GM21528 (cell line): Measurements from ENCODE around the gene RPS6KL1.
"Not testable (repeated sequence)": the region's sequence is repeated elsewhere in the genome, so short reads cannot be mapped to it uniquely, and the experiment has no call there.

Experiments
- ATAC-seq: cut with Tn5 transposase; IDR thresholded peaks from one replicate; pipeline ENCODE4 v1.9.1; 2021; ENCODE audit warnings: mild to moderate bottlenecking, moderate library complexity; ENCODE audit not compliant: unreplicated experiment, low FRiP score

RPS6KL1 gene

GRCh38 chr14:74938531-74939495 is 15.8 kb upstream of the RPS6KL1 start:
- ATAC-seq: no peak

DNA sequence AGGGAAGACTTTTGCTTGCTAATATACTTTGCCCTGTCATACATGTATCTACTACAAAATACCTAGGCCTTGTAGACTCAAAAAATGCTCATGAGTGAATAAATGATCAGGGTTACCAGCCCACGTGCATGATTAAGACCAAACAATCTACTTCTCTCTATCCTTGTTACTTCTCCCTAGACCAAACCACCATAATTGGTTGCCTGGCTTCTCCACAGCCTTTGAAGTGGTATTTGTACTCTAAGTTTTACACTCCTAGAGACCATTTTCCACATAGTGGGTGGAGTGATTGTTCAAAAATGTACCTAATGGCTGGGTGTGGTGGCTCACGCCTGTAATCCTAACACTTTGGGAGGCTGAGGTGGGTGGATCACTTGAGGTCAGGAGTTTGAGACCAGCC is 14.1 kb upstream of the RPS6KL1 start:
- ATAC-seq: no peak

- ATAC-seq: no peak
Measured at GRCh38 chr14:74936731-74937130, 13.7 kb upstream of the RPS6KL1 start.

- no peak for ATAC-seq
Measured at GRCh38 chr14:74936151-74936550, 13.1 kb upstream of the RPS6KL1 start.

- no peak for ATAC-seq
Measured at GRCh38 chr14:74935360-74935680, 12.3 kb upstream of the RPS6KL1 start.

DNA sequence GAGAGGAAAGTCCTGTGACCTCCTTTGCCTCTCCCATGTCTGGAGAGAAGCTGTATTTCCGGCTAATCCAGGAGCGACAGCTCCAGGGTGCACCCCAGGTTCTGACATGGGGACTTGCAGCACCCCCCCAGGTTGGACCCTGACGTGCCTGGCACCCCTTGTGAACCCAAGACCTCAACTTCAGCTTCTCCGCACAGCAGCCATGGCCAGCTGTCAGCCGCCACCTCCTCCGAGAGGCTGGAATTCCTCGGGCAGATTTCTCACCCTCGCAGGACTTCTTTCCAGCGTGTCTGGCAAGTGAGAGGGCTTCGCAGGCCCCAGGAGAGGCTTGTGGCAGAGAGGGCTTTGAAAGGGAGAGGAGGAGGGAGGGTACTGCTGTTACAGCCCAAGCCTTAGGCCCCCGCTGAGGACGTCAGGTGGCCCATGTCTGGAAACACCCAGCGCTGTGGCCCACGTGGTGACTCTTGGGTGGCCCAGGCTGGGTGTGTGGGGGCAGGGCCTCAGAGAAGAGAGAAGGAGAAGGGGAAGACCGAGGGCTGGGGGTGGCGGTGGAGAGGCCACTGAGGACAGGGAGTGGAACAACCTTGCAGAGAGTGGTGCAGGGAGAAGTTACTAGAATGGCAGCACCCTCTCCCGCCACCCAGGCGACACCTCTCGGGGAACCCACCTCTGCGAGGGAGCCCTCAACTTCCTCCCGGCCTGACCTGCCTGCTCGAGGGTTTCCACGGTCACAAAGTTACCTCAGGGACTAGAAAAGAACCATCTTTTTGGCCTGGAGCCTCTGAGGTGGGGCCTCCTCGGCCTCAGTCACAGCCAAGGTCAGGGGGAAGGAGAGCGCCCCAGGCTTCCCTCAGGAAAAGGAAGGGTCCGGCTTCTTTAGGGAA is 11.7 kb upstream of the RPS6KL1 start:
- no peak for ATAC-seq

DNA sequence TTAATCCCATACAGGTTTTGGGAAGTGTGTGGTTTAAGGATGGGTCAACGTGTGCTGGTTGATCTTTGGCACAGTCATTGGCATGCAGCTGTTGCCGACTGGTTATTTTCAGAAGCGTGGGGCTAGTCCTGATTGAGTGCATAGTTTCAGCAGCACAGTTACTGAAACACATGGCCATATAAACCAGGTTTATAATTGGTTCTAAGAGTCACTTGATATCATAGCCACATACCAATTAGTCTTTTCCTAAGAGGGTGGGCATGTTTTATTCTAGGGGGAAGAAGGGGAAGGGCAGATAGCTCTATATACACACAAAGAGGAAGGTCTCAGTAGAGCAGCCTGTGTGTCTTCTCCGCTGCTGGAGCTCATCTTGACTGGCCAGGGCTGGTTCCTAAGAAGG is 11.0 kb upstream of the RPS6KL1 start:
- no peak for ATAC-seq

DNA sequence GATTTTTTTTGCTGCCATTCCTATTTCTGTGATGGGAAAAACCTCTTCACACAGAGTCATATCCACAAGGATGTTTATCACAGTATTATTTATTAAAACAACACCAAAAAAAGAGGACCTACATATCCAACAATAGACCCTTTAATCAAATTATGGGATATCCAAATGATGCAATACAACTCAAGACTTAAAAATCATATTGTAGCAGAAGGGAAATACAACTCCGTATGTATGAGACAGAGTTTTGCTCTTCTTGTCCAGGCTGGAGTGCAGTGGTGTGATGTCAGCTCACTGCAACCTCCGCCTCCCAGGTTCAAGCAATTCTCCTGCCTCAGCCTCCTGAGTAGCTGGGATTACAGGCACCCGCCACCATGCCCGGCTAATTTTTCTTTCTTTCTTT is 9.9 kb upstream of the RPS6KL1 start:
- not testable (repeated sequence) for ATAC-seq

- ATAC-seq: no peak
Measured at GRCh38 chr14:74932401-74932901, 9.4 kb upstream of the RPS6KL1 start.

GRCh38 chr14:74931744-74932143 is 8.7 kb upstream of the RPS6KL1 start:
- ATAC-seq: not testable (repeated sequence)

GRCh38 chr14:74929242-74929641 is 6.2 kb upstream of the RPS6KL1 start:
- ATAC-seq: no peak

DNA sequence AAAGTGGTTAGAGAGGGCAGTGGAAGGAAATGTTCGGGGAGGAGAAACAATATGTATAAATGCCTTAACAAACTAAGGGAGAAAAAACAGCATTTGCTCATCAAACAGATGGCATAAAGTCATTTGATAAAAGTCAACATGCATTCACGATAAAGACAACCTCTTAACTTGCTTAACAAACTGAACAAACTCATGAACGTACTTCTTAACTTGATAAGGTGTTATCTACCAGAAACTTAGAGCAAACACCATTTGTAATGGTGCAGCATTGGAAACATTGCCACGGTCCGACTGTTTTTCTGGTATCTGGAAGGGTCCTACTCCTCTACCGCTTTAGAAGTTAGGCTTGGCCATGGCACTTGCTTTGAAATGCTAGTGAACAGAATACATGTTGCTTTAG is 4.2 kb upstream of the RPS6KL1 start:
- no peak for ATAC-seq

- ATAC-seq: no peak
Measured at GRCh38 chr14:74924061-74924460, 1.0 kb upstream of the RPS6KL1 start.

- ATAC-seq: no peak
Measured at GRCh38 chr14:74921987-74922751, 891 bp downstream of the RPS6KL1 start.

DNA sequence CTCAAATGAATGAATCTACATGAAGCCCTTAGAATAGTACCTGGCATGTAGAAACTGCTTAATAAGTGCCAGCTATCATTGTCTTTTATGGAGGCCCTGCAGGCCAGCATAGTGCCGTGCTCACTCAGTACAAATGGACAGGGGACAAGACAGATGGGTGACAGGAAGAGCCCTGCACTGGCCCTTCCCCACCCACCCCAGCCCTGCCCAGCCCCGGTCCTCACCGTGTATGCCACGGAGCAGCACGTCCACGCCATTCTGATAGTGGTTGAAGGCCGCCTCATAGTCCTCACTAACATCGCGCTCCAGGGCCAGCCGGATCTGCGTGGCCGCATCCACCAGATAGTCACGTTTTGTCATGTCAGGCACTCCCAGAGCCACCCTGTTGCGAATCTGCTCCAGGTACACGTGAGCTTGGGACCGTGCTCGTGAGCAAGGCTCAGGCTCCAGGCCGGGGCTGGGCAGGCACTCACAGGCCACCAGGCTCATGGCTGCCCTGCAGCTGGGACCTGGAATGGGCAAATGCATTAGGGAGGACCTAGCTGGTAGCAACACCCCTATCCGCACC is 1.9 kb downstream of the RPS6KL1 start:
- ATAC-seq: no peak

DNA sequence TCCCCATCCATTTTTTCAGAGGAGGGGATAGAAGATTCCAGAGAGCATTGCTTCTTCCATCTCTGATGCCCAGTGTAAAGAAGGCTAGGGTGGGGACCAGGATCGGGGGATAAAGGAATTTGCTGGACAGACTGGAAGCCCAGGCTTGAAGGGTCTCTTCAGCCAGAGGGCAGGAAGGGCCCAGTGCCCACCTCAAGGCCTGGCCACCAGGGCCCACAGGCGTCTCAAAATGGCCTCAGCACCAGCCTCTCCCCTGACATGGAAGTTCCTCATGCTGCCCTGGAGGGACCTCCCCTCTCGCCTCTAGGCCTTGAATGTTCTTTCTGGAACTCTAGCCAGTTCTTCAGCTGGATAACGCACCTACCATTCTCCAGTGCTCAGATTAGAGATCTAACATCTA is 2.8 kb downstream of the RPS6KL1 start:
- no peak for ATAC-seq

GRCh38 chr14:74919421-74920165 is 3.5 kb downstream of the RPS6KL1 start:
- ATAC-seq: no peak

DNA sequence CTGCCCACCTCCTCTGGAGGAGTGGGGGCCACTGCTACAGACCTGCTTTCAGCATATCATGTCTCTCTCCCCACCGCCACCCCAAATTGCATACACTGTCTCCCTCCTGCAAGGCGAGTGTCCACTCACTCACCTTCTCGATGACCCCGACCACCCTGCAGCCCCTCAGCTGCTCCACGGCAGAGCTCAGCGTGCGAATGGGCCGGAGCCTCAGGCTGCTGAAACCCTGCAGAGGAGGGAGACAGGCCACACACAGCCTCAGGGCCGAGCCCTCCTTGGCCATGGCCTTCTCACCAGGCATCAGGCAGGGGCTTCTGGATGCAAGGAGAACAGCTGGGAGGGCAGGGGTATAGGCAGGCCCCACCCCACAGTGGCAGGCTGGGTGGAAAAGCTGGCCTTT is 4.7 kb downstream of the RPS6KL1 start:
- no peak for ATAC-seq

DNA sequence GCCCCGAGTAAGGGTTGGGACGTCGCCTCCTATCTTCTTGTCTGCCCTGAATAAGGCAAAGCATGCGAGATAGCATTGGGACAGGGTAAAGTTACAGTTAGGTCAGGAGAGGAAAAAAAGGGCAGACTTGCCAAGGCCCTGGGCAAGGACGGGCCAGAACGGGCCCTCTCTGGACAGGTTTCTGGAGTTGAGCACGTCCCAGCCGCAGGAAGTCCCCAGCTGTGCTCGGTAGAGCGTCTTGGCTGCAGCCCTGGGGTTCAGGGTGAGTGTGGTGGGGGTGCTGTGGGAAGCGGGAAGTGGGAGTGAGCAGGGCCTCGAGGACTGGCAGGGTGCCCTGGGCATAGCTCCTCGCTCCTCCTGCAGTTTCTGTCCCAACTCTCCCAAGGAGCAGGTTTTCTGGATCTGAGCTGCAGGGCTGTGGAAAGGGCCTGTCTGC is 5.4 kb downstream of the RPS6KL1 start:
- ATAC-seq: no peak

DNA sequence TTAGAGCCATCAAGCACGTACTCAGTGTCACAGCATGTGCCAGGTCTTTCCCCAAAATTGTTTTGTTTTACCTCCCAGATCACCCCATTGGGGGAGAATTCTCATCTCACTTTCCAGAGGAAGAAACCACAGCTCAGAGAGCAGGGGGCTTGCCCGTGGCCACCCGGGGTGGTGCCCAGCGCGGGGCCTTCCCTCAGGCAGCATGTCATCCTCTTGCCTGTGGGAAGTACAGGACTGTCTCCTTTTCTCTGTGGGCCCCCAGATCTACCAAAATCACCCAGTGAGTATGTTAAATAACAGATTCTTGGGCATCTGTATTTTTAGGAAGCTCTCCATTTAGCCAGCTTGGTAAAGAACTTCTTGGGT is 5.9 kb downstream of the RPS6KL1 start:
- ATAC-seq: no peak
